Effector memory CD4-positive, alpha-beta T cell (primary cell): ENCODE measurements around the gene MYO3A.

Experiments used
- DNase-seq, 3 donors: peaks; one replicate each; pipeline ENCODE4 v3.0.0-alpha.2; 2020
- H3K27ac ChIP-seq: 2 replicates; pipeline ENCODE4 v1.7.0; 2013; ENCODE audit warnings: mild to moderate bottlenecking, low read length, moderate library complexity; ENCODE audit not compliant: insufficient read depth, poor library complexity, severe bottlenecking
- H3K27me3 ChIP-seq: replicated peaks from 2 replicates; pipeline ENCODE4 v1.7.0; 2013; ENCODE audit warnings: mild to moderate bottlenecking, low read length; ENCODE audit not compliant: insufficient read depth, control insufficient read depth, poor library complexity, severe bottlenecking
- H3K36me3 ChIP-seq: 2 replicates; pipeline ENCODE4 v1.7.0; 2013; ENCODE audit warnings: mild to moderate bottlenecking, low read length, moderate library complexity; ENCODE audit not compliant: control insufficient read depth, insufficient read depth
- H3K4me1 ChIP-seq: 2 replicates; pipeline ENCODE4 v1.7.0; 2013; ENCODE audit warnings: low read length, mild to moderate bottlenecking; ENCODE audit not compliant: control insufficient read depth, insufficient read depth, poor library complexity, severe bottlenecking
- H3K4me3 ChIP-seq: 2 replicates; pipeline ENCODE4 v1.7.0; 2013; ENCODE audit warnings: low read length, low read depth, mild to moderate bottlenecking; ENCODE audit not compliant: insufficient read depth, poor library complexity, severe bottlenecking
- H3K9me3 ChIP-seq: 2 replicates; pipeline ENCODE4 v1.7.0; 2013; ENCODE audit warnings: mild to moderate bottlenecking, low read length, moderate library complexity; ENCODE audit not compliant: control insufficient read depth

MYO3A gene

DNA sequence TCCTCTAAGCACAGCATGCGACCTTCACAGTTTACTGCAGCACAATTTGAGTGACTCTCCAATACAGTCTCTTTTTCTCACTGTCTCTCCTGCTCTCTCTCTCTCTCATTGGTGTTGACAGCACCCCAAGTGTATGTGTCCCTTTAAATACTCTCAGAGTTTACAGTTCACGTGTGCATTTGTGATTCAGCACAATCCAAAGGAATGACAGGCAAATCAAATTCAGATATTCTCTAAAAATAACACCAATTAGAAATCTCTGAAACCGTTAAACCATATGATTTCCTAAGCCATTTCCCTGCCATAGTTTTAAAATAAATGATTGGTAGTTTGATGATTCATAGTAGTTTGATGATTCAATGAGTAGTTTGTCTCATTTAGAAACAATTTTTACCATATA lies 178.5 kb downstream of the MYO3A start:
- Histone ChIP-seq H3K36me3 (no peaks in the 10 kb centered on the region), H3K4me1 (no peaks in the 10 kb centered on the region), H3K9me3 (no peaks in the 10 kb centered on the region), H3K4me3 (no peak overlapping the region), H3K27ac (no peak overlapping the region), H3K27me3 (no peaks in the 10 kb centered on the region)
- DNase-seq: no peak

DNA sequence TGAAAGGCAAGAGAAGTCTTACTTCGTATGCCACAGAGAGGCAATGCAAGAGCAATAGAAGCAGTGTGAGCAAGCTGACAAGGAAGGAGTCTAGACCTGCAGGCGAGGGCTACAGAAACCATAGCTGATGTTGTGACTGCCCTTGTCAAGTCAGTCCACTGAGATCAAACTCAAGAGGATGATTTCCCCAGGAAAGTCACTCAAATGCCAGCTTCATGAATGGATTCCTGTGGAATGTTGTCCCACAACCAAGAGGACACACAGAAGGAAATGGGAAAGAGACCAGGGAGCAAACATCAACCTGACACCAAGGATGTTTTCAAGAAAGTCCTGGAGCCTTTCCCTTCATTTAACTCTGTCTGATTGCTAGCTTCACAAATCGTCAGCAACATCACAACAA lies 204.6 kb downstream of the MYO3A start:
- no peak overlapping the region for H3K27ac ChIP-seq
- no peaks in the 10 kb centered on the region for H3K36me3 ChIP-seq
- no peak for DNase-seq
- H3K9me3 ChIP-seq: no peaks in the 10 kb centered on the region
- no peaks in the 10 kb centered on the region for H3K27me3 ChIP-seq
- no peaks in the 10 kb centered on the region for H3K4me1 ChIP-seq
- H3K4me3 ChIP-seq: no peak overlapping the region

DNA sequence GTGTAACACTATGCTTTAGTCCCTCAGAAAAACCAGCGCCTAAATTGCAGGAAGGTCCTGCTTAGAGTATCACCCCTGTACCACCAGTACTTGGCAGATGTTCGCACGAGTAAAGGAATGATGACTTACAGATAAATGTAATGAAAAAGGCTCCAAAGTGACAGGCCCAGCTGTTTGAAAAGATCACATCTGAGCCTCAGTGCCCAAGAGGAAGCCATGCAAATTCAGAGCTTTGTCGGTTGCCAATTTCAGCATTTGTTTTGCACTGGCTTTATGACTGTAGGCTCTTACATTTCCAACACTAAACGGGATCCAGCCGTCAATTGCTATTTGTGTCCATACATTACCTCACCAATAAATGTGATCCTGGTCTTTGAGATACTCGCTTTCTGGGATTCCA lies 222.0 kb downstream of the MYO3A start:
- DNase-seq: no peak
- no peaks in the 10 kb centered on the region for H3K27me3 ChIP-seq

DNA sequence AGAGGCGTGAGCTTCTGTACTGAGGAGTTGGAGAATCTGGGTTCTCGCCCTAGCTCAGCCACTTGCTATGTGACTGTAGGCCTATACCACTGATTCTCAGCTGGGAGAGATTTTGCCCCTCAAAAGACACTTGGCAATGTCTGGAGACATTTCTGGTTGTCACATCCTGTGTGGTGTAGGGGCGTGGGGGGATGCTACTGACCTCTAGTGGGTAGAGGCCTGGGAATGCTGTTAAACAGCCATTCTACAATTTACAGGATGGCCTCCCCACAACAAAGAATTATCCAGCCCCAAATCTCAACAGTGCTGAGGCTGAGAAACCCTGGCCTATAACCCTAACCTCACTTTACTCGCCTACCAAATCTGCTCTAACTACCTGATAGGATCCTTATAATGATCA lies 223.7 kb downstream of the MYO3A start:
- Histone ChIP-seq H3K27me3 (no peaks in the 10 kb centered on the region), H3K9me3 (no peaks in the 10 kb centered on the region), H3K4me3 (no peak overlapping the region), H3K4me1 (no peaks in the 10 kb centered on the region), H3K27ac (no peak overlapping the region), H3K36me3 (no peaks in the 10 kb centered on the region)
- DNase-seq: no peak

More for the DNA sequence above, 222.0 kb downstream of the MYO3A start:
- H3K27ac ChIP-seq: no peak overlapping the region
- H3K9me3 ChIP-seq: no peaks in the 10 kb centered on the region
- H3K36me3 ChIP-seq: no peaks in the 10 kb centered on the region
- H3K4me3 ChIP-seq: no peak overlapping the region
- no peaks in the 10 kb centered on the region for H3K4me1 ChIP-seq

DNA sequence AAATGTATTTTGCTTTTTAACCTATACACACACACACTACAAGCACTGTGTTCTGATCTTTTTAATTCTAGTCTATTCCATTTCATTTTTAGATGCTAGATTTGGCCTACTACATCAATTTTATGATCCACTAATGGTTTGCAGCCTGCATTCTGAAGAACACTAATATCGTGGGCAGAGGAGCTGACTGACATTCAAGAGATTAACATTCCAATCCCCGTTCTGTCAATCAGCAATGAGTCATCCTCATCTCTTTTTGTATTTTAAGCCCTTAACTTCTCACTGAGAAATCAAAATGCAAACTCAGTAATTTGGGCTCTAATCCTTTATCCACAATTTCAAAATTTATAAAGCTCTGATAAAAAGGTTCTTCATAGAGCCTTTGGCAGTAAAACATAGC lies 235.4 kb downstream of the MYO3A start:
- no peaks in the 10 kb centered on the region for H3K36me3 ChIP-seq
- no peak for DNase-seq
- H3K27me3 ChIP-seq: no peaks in the 10 kb centered on the region
- H3K9me3 ChIP-seq: no peaks in the 10 kb centered on the region
- no peak overlapping the region for H3K4me3 ChIP-seq
- H3K4me1 ChIP-seq: no peaks in the 10 kb centered on the region
- no peak overlapping the region for H3K27ac ChIP-seq

DNA sequence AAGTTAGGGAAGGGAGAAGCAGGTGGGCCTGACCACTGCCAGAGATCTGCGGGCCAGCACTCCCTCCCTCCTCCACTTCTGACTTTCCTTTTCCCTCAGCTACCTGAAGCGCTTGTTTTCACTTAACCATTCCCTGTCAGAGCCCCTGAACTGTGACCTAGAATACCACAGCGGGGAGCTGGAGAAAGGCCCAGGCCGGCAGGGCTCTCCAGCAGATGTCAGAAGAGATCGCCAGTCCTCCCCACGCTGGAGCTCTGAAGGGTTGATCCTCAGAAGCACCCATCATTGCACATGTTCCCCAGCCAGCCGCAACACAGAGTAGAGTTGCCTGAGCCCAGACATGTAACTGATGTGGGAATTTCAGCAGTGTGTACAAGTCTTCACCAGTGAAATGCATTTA lies 238.1 kb downstream of the MYO3A start:
- Histone ChIP-seq H3K27me3 (no peaks in the 10 kb centered on the region), H3K4me1 (no peaks in the 10 kb centered on the region), H3K27ac (no peak overlapping the region), H3K4me3 (no peak overlapping the region), H3K9me3 (no peaks in the 10 kb centered on the region), H3K36me3 (no peaks in the 10 kb centered on the region)
- no peak for DNase-seq

DNA sequence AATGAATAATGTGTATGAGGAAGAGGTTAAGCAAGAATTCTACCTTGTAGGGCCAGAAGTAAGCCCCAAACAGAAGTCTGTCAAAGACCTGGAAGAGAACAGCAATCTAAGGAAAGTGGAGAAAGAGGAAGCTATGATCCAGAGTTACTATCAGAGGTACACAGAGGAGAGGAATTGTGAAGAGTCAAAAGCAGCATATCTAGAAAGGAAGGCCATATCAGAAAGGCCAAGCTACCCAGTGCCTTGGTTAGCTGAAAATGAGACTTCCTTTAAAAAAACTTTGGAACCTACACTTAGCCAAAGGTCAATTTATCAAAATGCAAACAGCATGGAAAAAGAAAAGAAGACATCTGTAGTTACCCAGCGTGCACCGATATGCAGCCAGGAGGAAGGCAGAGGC lies 239.8 kb downstream of the MYO3A start:
- Histone ChIP-seq H3K27me3 (no peaks in the 10 kb centered on the region), H3K9me3 (no peaks in the 10 kb centered on the region), H3K4me3 (no peak overlapping the region), H3K27ac (no peak overlapping the region), H3K36me3 (no peaks in the 10 kb centered on the region), H3K4me1 (no peaks in the 10 kb centered on the region)
- no peak for DNase-seq

DNA sequence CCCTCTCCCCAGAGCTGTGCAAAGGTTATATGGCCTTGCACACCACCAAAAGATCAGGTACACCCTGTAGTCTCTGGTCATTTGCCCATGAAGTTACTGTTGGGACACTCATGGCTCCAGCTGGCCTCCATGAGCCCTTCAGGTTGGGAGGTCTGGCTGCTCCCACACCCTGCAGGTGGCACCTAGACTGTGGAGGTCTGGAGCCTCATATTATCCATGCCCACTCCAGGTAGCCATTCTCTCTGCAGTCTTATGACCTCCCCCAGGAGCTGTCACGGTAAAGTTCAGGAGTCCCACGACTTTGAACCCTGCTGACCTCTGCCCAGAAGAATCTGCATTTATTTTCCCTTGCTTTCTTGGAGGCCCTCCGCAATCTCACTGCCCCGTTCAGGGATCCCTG lies 243.3 kb downstream of the MYO3A start:
- Histone ChIP-seq H3K36me3 (no peaks in the 10 kb centered on the region), H3K4me3 (no peak overlapping the region), H3K9me3 (no peaks in the 10 kb centered on the region), H3K4me1 (no peaks in the 10 kb centered on the region), H3K27me3 (no peaks in the 10 kb centered on the region), H3K27ac (no peak overlapping the region)
- DNase-seq: no peak

DNA sequence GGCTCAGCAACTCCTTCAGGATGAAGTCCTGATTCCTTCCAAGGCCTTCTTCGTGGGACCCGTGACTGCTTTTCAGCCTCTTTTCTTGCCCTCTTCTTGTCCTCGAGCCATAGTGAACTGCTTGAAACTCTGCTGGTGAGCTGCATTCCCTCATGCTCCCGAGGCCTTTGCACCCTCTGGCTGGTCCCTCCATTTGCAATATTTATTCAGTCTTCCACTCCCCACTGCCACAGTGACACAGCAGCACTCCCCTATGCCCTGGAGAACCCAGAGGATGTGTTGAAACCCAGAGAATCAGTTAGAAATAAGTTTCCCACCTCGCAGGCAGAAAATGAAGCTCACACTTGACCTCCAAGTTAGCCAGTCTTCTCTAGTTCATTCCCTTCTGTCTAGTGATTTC lies 260.2 kb downstream of the MYO3A start:
- Histone ChIP-seq H3K9me3 (no peaks in the 10 kb centered on the region), H3K4me1 (no peaks in the 10 kb centered on the region), H3K4me3 (no peak overlapping the region), H3K27ac (no peak overlapping the region), H3K27me3 (no peaks in the 10 kb centered on the region), H3K36me3 (no peaks in the 10 kb centered on the region)
- no peak for DNase-seq

DNA sequence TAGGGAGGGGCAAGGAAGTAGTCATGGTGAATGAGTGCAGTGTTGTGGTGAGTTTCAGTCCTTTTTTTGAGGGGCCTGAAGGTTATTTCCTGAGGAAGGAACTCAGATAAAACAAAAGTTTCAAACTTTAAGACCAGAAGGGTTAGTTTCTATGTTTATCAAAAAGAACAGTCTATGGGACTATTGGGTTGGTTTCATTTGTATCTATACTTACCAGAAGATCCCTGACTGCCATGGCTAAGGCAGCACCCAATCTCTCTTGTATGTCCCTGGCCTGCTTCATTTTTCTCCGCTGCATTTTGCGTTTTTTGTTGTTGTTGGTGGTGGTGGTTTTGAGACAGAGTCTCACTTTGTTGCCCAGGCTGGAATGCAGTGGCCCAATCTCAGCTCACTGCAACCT lies 263.2 kb downstream of the MYO3A start:
- H3K9me3 ChIP-seq: no peaks in the 10 kb centered on the region
- no peak overlapping the region for H3K27ac ChIP-seq
- H3K4me3 ChIP-seq: no peak overlapping the region
- no peak for DNase-seq
- no peaks in the 10 kb centered on the region for H3K27me3 ChIP-seq
- no peaks in the 10 kb centered on the region for H3K36me3 ChIP-seq
- no peaks in the 10 kb centered on the region for H3K4me1 ChIP-seq

DNA sequence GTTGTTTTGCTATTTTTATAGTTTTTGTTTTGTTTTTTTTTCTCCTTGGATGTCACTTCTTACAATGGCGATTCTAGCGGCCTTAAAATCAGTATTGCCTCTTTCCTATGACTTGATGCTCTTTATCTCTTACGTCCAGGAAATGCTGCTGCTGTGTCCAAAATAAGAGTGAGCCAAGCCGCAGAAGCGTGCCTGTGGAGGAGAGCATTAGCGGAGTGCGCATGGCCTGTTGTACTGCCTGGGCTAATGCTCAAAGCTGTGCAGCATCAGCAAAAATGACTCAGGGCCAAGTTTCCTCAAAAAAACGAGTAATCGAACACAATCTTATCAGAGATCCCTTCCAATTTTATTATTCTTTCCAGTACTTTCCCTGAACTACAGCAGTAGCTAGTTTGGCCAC lies 264.1 kb downstream of the MYO3A start:
- Histone ChIP-seq H3K4me3 (no peak overlapping the region), H3K27ac (no peak overlapping the region), H3K36me3 (no peaks in the 10 kb centered on the region), H3K9me3 (no peaks in the 10 kb centered on the region), H3K4me1 (no peaks in the 10 kb centered on the region), H3K27me3 (no peaks in the 10 kb centered on the region)
- DNase-seq: no peak
